ENCODE results near the gene TMC5.

TMC5 gene

DNA sequence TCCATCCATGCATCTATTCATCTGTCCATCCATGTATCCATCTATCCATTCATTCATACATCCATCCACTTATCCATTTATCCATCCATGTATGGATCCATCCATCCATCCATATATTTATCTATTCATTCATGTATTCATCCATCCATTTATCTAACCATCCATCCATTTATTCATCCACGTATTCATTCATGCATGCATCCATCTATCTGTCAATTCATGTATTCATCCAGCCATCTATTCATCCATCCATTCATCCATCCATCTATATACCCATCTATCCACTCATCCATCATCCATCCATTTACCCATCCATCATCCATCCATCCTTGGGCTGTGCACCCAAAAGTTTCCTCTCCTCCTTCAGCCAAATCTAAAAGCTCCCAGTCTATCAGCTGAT, 60.8 kb downstream of the TMC5 start:
- Histone ChIP-seq H3K4me1 (ENCODE audit: control insufficient read depth, insufficient read depth, low read length) (peaks cover 8% of the 10 kb centered on the region), H3K9ac (ENCODE audit: low read length) (no peak overlapping the region), H3K9me3 (ENCODE audit: control insufficient read depth, low read length) (no peaks in the 10 kb centered on the region), H3K27me3 (ENCODE audit: control insufficient read depth, insufficient read depth, low read length) (no peaks in the 10 kb centered on the region), H3K36me3 (ENCODE audit: control insufficient read depth, insufficient read depth, low read length) (peaks cover 15% of the 10 kb centered on the region), H3K4me3 (ENCODE audit: low read length) (no peak overlapping the region)

DNA sequence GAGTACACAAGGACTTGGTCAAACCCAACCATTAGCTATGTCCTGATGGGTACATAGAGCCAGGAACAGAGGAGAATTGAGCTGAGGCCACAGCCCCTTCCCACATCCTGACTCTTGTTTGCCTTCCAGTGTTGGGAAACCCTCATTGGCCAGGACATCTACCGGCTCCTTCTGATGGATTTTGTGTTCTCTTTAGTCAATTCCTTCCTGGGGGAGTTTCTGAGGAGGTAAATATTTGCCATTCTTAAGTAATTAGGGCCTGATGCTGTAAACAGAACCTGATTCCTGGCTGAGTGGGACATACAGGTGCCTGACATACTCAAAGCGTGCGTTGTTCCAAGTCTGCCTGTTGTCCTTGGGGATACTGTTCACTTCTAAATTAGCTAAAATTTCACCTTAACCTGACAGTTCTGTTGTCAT, 61.6 kb downstream of the TMC5 start:
- H3K27me3 ChIP-seq (ENCODE audit: control insufficient read depth, insufficient read depth, low read length): no peaks in the 10 kb centered on the region
- no peaks in the 10 kb centered on the region for H3K9me3 ChIP-seq (ENCODE audit: control insufficient read depth, low read length)
- no peak overlapping the region for H3K9ac ChIP-seq (ENCODE audit: low read length)
- H3K4me3 ChIP-seq (ENCODE audit: low read length): no peak overlapping the region
- peaks cover 15% of the 10 kb centered on the region for H3K36me3 ChIP-seq (ENCODE audit: control insufficient read depth, insufficient read depth, low read length)
- H3K4me1 ChIP-seq (ENCODE audit: control insufficient read depth, insufficient read depth, low read length): peaks cover 8% of the 10 kb centered on the region

DNA sequence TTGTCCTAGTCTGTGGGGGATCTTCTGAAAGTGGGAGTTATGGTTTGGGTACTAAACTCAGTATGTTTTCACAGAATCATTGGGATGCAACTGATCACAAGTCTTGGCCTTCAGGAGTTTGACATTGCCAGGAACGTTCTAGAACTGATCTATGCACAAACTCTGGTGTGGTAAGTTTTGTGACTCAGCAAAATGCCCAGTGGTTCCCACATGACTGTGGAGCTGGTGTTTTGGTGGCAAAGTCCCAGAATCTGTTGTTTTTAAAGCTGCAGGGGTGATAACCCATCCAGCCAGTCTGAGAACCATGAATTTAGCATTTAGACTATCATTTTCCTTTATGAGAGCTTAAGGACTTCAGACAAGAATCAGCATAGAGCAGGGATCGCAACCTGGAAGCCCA, 63.6 kb downstream of the TMC5 start:
- no peaks in the 10 kb centered on the region for H3K27me3 ChIP-seq (ENCODE audit: control insufficient read depth, insufficient read depth, low read length)
- no peak overlapping the region for H3K4me3 ChIP-seq (ENCODE audit: low read length)
- H3K9ac ChIP-seq (ENCODE audit: low read length): no peak overlapping the region
- H3K9me3 ChIP-seq (ENCODE audit: control insufficient read depth, low read length): no peaks in the 10 kb centered on the region
- H3K4me1 ChIP-seq (ENCODE audit: control insufficient read depth, insufficient read depth, low read length): peaks cover 13% of the 10 kb centered on the region
- peaks cover 12% of the 10 kb centered on the region for H3K36me3 ChIP-seq (ENCODE audit: control insufficient read depth, insufficient read depth, low read length)

DNA sequence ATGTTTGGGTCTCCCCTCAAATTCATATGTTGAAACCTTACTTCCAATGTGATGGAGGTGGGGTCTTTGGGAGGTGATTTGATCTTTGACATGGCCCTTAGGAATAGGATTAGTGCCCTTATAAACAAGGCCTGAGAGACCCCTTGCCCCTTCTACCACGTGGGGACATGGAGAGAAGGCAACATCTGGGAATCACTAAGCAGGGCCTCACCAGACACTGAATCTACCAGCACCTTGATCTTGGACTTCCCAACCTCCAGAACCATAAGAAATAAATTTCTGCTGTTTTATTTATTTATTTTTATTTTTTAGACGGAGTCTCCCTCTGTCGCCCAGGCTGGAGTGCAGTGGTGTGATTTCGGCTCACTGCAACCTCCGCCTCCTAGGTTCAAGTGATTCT, 64.1 kb downstream of the TMC5 start:
- H3K4me3 ChIP-seq (ENCODE audit: low read length): no peak overlapping the region
- H3K9me3 ChIP-seq (ENCODE audit: control insufficient read depth, low read length): no peaks in the 10 kb centered on the region
- H3K4me1 ChIP-seq (ENCODE audit: control insufficient read depth, insufficient read depth, low read length): peaks cover 16% of the 10 kb centered on the region
- peaks cover 12% of the 10 kb centered on the region for H3K36me3 ChIP-seq (ENCODE audit: control insufficient read depth, insufficient read depth, low read length)
- H3K9ac ChIP-seq (ENCODE audit: low read length): no peak overlapping the region
- H3K27me3 ChIP-seq (ENCODE audit: control insufficient read depth, insufficient read depth, low read length): no peaks in the 10 kb centered on the region

DNA sequence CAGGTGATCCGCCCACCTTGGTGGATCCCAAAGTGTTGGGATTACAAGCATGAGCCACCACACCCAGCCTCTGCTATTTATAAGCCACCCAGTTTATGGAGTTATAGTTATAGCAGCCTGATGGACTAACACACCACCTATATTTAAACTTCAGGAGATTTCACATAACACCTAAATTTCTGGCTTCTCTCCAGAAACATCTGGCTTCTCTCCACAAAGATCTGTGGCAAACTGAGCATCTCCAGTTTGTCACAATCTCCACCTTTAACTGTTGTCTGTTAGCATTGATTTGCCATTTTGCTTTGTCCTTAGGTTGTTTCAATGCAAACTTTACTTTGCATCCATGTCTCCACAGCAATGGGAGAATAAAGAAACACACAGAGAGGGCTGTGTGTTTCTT, 64.6 kb downstream of the TMC5 start:
- H3K4me1 ChIP-seq (ENCODE audit: control insufficient read depth, insufficient read depth, low read length): peaks cover 22% of the 10 kb centered on the region
- H3K9me3 ChIP-seq (ENCODE audit: control insufficient read depth, low read length): no peaks in the 10 kb centered on the region
- H3K27me3 ChIP-seq (ENCODE audit: control insufficient read depth, insufficient read depth, low read length): no peaks in the 10 kb centered on the region
- no peak overlapping the region for H3K9ac ChIP-seq (ENCODE audit: low read length)
- no peak overlapping the region for H3K4me3 ChIP-seq (ENCODE audit: low read length)
- H3K36me3 ChIP-seq (ENCODE audit: control insufficient read depth, insufficient read depth, low read length): peaks cover 10% of the 10 kb centered on the region

DNA sequence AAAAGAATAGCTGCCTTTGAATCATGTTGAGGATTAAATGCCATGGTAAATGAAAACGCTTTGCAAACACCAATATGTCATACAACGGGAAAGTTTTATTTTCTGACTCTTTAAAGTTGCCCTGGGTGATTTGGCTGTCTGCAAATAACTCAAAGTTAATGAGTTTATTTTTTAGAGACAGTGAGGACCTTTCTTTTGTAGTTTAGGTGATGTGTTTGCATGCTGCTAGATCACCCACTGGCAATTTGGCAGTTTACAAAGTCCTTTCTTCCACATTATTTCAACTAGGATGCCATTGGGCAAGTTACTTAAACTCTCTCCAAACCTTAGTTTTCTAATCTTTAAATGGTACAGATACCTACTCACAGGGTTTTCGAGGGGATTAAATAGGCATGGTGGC, 66.4 kb downstream of the TMC5 start:
- Histone ChIP-seq H3K4me1 (ENCODE audit: control insufficient read depth, insufficient read depth, low read length) (peaks cover 34% of the 10 kb centered on the region), H3K36me3 (ENCODE audit: control insufficient read depth, insufficient read depth, low read length) (peaks cover 7% of the 10 kb centered on the region), H3K27me3 (ENCODE audit: control insufficient read depth, insufficient read depth, low read length) (no peaks in the 10 kb centered on the region), H3K9ac (ENCODE audit: low read length) (no peak overlapping the region), H3K4me3 (ENCODE audit: low read length) (no peak overlapping the region), H3K9me3 (ENCODE audit: control insufficient read depth, low read length) (no peaks in the 10 kb centered on the region)

DNA sequence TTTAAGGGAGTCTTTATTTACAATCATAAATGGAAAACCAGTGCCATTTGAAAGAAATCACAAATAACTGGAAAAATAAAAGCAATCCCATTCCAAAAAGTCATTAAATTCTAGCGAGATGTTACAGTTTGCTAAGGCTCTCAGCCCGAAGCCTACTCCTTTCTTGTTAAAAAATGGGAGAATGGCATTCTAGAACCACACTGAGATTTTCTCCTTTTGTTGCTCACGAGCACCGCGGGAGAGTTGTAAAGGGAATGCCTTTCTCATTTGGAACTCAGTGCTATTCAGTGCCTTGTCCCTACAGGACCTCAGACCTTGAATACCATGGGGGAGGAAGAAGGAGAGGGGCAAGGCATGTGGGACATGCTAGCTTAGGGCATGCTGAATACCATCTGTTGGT, 67.9 kb downstream of the TMC5 start:
- Histone ChIP-seq H3K36me3 (ENCODE audit: control insufficient read depth, insufficient read depth, low read length) (peaks cover 7% of the 10 kb centered on the region), H3K9me3 (ENCODE audit: control insufficient read depth, low read length) (no peaks in the 10 kb centered on the region), H3K27me3 (ENCODE audit: control insufficient read depth, insufficient read depth, low read length) (no peaks in the 10 kb centered on the region), H3K4me3 (ENCODE audit: low read length) (no peak overlapping the region), H3K4me1 (ENCODE audit: control insufficient read depth, insufficient read depth, low read length) (peaks cover 32% of the 10 kb centered on the region), H3K9ac (ENCODE audit: low read length) (no peak overlapping the region)

DNA sequence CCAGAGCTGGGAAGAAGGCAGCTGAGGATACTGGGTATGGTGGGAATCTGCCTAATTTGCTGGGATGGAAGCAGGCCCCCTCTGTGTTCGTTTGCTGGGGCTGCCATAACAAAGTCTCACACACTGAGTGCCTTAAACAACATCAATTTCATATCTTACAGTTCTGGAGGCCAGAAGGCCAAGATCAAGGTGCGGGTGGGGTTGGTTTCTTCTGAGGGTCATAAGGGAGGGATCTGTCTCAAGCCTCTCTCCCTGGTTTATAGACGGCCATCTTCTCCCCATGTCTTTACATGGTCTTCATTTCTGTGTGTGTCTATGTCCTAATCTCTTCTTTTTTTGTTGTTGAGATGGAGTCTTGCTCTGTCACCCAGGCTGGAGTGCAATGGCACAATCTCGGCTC, 68.4 kb downstream of the TMC5 start:
- peaks cover 11% of the 10 kb centered on the region for H3K36me3 ChIP-seq (ENCODE audit: control insufficient read depth, insufficient read depth, low read length)
- H3K4me1 ChIP-seq (ENCODE audit: control insufficient read depth, insufficient read depth, low read length): peaks cover 32% of the 10 kb centered on the region

DNA sequence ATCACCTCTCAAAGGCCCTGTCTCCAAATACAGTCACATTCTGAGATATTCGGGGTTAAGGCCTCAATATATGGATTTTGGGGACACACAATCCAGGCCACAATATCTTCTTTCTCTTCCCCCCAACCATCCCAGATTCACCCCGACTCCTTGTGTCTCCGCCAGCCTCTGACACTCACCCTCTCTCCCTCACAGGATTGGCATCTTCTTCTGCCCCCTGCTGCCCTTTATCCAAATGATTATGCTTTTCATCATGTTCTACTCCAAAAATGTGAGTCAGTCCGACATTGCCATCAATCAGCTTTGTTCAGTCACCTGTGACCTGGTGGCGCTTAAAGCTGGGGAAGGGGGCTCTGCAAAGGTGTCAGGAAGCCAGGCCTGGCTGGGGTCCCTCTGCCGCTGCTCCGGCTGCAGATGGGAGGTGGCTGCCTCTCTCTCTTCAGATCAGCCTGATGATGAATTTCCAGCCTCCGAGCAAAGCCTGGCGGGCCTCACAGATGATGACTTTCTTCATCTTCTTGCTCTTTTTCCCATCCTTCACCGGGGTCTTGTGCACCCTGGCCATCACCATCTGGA, 69.2 kb downstream of the TMC5 start:
- Histone ChIP-seq H3K4me3 (ENCODE audit: low read length) (no peak overlapping the region), H3K36me3 (ENCODE audit: control insufficient read depth, insufficient read depth, low read length) (peaks cover 5% of the 10 kb centered on the region), H3K27me3 (ENCODE audit: control insufficient read depth, insufficient read depth, low read length) (no peaks in the 10 kb centered on the region), H3K9me3 (ENCODE audit: control insufficient read depth, low read length) (no peaks in the 10 kb centered on the region), H3K4me1 (ENCODE audit: control insufficient read depth, insufficient read depth, low read length) (peaks cover 32% of the 10 kb centered on the region), H3K9ac (ENCODE audit: low read length) (no peak overlapping the region)

More for the DNA sequence above, 68.4 kb downstream of the TMC5 start:
- Histone ChIP-seq H3K9ac (ENCODE audit: low read length) (no peak overlapping the region), H3K9me3 (ENCODE audit: control insufficient read depth, low read length) (no peaks in the 10 kb centered on the region), H3K27me3 (ENCODE audit: control insufficient read depth, insufficient read depth, low read length) (no peaks in the 10 kb centered on the region), H3K4me3 (ENCODE audit: low read length) (no peak overlapping the region)

DNA sequence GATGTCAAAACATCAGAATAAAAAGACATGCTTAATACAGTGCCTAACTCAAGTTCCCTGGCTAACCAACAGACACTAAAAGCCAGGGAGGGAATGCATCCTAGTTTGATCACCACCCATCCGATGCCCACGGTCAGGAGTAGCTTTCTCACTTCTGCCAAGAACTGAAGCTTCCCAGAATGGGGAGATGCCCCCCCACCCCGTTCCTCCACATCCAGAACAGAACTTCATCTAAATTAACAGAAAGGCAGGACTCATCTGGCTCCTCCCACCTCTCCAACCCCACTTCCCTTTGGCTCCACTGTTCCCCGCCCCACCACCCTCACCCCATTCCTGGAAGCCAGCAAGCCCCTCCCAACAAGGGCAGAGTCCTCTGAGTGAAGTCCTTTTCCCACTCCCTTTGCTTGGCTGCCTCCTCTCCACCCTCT, 70.5 kb downstream of the TMC5 start:
- Histone ChIP-seq H3K27me3 (ENCODE audit: control insufficient read depth, insufficient read depth, low read length) (no peaks in the 10 kb centered on the region), H3K9me3 (ENCODE audit: control insufficient read depth, low read length) (no peaks in the 10 kb centered on the region), H3K4me3 (ENCODE audit: low read length) (no peak overlapping the region), H3K9ac (ENCODE audit: low read length) (no peak overlapping the region), H3K4me1 (ENCODE audit: control insufficient read depth, insufficient read depth, low read length) (peaks cover 32% of the 10 kb centered on the region), H3K36me3 (ENCODE audit: control insufficient read depth, insufficient read depth, low read length) (peaks cover 5% of the 10 kb centered on the region)

DNA sequence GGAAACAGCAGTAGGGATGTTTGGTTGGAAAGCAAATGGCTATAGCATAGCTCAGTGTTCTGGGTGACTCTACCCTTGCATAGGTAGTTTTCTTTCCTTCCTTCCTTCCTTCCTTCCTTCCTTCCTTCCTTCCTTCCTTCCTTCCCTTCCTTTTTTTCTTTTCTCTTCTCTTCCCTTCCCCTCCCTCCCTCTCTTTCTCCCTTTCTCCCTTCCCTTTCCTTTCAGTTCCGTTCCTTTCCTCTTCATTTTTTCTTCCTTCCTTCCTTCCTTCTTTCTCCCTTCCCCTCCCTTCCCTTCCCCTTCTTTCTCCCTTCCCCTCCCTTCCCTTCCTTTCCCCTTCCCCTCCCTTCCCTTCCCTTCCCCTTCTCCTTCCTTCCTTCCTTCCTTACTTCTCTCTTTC, 72.9 kb downstream of the TMC5 start:
- Histone ChIP-seq H3K27me3 (ENCODE audit: control insufficient read depth, insufficient read depth, low read length) (no peaks in the 10 kb centered on the region), H3K4me3 (ENCODE audit: low read length) (no peak overlapping the region), H3K9me3 (ENCODE audit: control insufficient read depth, low read length) (no peaks in the 10 kb centered on the region), H3K9ac (ENCODE audit: low read length) (no peak overlapping the region), H3K4me1 (ENCODE audit: control insufficient read depth, insufficient read depth, low read length) (peaks cover 30% of the 10 kb centered on the region), H3K36me3 (ENCODE audit: control insufficient read depth, insufficient read depth, low read length) (peaks cover 5% of the 10 kb centered on the region)

DNA sequence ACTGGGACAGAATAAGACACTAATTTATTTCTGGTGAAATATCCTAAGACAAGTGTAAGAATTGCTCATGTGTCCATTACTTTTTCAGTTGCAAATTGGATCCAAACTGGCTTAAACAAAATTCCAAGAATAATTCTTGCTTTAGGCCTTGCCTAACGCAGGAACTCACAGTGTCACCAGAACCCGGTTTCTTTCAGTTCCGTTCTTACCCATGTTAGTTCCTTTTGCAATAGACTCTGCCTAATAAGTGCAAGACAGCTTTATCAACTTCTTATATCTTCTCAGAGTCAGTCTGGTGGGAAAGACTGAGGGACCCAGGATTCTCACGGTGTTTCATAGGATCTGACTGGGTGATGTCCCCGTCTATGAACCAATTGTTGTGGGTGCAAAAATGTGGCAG, 79.5 kb downstream of the TMC5 start:
- peaks cover 10% of the 10 kb centered on the region for H3K36me3 ChIP-seq (ENCODE audit: control insufficient read depth, insufficient read depth, low read length)
- no peaks in the 10 kb centered on the region for H3K9me3 ChIP-seq (ENCODE audit: control insufficient read depth, low read length)
- H3K9ac ChIP-seq (ENCODE audit: low read length): no peak overlapping the region
- no peaks in the 10 kb centered on the region for H3K27me3 ChIP-seq (ENCODE audit: control insufficient read depth, insufficient read depth, low read length)
- H3K4me3 ChIP-seq (ENCODE audit: low read length): no peak overlapping the region
- H3K4me1 ChIP-seq (ENCODE audit: control insufficient read depth, insufficient read depth, low read length): peaks cover 10% of the 10 kb centered on the region

DNA sequence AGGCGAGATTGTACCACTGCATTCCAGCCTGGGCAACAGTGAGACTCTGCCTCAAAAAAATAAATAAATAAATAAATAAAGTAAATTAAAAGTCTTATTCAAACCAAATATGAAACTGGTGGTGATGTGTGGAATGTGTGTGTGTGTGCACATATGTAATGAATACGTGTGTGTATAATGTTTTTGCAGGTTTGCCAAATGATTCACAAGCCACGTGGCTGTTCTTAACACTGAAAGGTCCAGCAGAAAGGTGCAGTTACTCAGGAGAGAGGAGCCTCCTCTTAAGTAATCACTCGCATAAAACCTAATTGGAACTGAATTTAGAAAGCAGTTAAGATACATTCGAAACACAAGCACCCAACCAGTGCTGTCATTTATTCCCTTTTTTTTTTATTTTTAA, 81.3 kb downstream of the TMC5 start:
- Histone ChIP-seq H3K36me3 (ENCODE audit: control insufficient read depth, insufficient read depth, low read length) (peaks cover 16% of the 10 kb centered on the region), H3K9ac (ENCODE audit: low read length) (no peak overlapping the region), H3K4me3 (ENCODE audit: low read length) (no peak overlapping the region), H3K27me3 (ENCODE audit: control insufficient read depth, insufficient read depth, low read length) (no peaks in the 10 kb centered on the region), H3K4me1 (ENCODE audit: control insufficient read depth, insufficient read depth, low read length) (peaks cover 14% of the 10 kb centered on the region), H3K9me3 (ENCODE audit: control insufficient read depth, low read length) (no peaks in the 10 kb centered on the region)
